Ishikawa (cell line): Measurements from ENCODE around the gene CD79B.

ENCODE experiments used
- CEBPB ChIP-seq: IDR thresholded peaks from 2 replicates; pipeline ENCODE4 v1.6.1; 2012
- CREB1 ChIP-seq: IDR thresholded peaks from 2 replicates; pipeline ENCODE4 v1.6.1; 2012; ENCODE audit warnings: low read depth
- EGR1 ChIP-seq: IDR thresholded peaks from 2 replicates; pipeline ENCODE4 v1.6.1; 2012
- EP300 ChIP-seq: IDR thresholded peaks from 2 replicates; pipeline ENCODE4 v1.6.1; 2012; ENCODE audit warnings: borderline replicate concordance
- FOXM1 ChIP-seq: IDR thresholded peaks from 2 replicates; pipeline ENCODE4 v1.6.1; 2012; ENCODE audit warnings: low read depth, borderline replicate concordance
- MAX ChIP-seq: IDR thresholded peaks from 2 replicates; pipeline ENCODE4 v1.6.1; 2012
- NFIC ChIP-seq: IDR thresholded peaks from 2 replicates; pipeline ENCODE4 v1.6.1; 2012
- RAD21 ChIP-seq: IDR thresholded peaks from 2 replicates; pipeline ENCODE4 v1.6.1; 2012; ENCODE audit warnings: low read depth
- REST ChIP-seq: IDR thresholded peaks from 2 replicates; pipeline ENCODE4 v1.6.1; 2012; ENCODE audit warnings: low read depth, mild to moderate bottlenecking
- TAF1 ChIP-seq: IDR thresholded peaks from 2 replicates; pipeline ENCODE4 v1.6.1; 2012; ENCODE audit warnings: low read depth, mild to moderate bottlenecking
- TCF12 ChIP-seq: IDR thresholded peaks from 2 replicates; pipeline ENCODE4 v1.6.1; 2012; ENCODE audit warnings: low read depth
- TEAD4 ChIP-seq: IDR thresholded peaks from 2 replicates; pipeline ENCODE4 v1.6.1; 2012
- USF1 ChIP-seq: IDR thresholded peaks from 2 replicates; pipeline ENCODE4 v1.6.1; 2012
- YY1 ChIP-seq: IDR thresholded peaks from 2 replicates; pipeline ENCODE4 v1.6.1; 2012; ENCODE audit warnings: low read depth
- ZBTB7A ChIP-seq: IDR thresholded peaks from 2 replicates; pipeline ENCODE4 v1.6.1; 2012; ENCODE audit warnings: low read depth

Gene CD79B

GRCh38 chr17:63956296-63956920, 24.3 kb upstream of the CD79B start:
- TF ChIP-seq EP300 (no peak), FOXM1 (no peak), REST (no peak), CEBPB (no peak), USF1 (no peak), RAD21 (no peak), TCF12 (no peak), ZBTB7A (no peak), EGR1 (no peak), NFIC (no peak)

- TF ChIP-seq RAD21 (no peak), TEAD4 (no peak), YY1 (no peak), EP300 (no peak), USF1 (no peak), TAF1 (no peak), MAX (no peak), FOXM1 (no peak)
Observed at GRCh38 chr17:63955791-63956190, 23.7 kb upstream of the CD79B start.

GRCh38 chr17:63955232-63955631, 23.1 kb upstream of the CD79B start:
- TF ChIP-seq USF1 (no peak), TEAD4 (no peak), TCF12 (no peak), YY1 (no peak), CEBPB (no peak), REST (no peak), TAF1 (no peak), FOXM1 (no peak), RAD21 (no peak)

GRCh38 chr17:63954402-63955063, 22.4 kb upstream of the CD79B start:
- TF ChIP-seq ZBTB7A, result no peak
- TF ChIP-seq FOXM1, result no peak

GRCh38 chr17:63950940-63951907, 19.1 kb upstream of the CD79B start:
- TF ChIP-seq RAD21 (peak; percentile 65), TCF12 (no peak)

GRCh38 chr17:63949576-63950250, 17.6 kb upstream of the CD79B start:
- no peak for TF ChIP-seq TCF12
- no peak for TF ChIP-seq MAX
- no peak for TF ChIP-seq EP300
- no peak for TF ChIP-seq YY1
- no peak for TF ChIP-seq NFIC
- no peak for TF ChIP-seq RAD21
- TF ChIP-seq ZBTB7A, result no peak
- no peak for TF ChIP-seq TAF1
- TF ChIP-seq TEAD4, result no peak
- TF ChIP-seq EGR1, result no peak
- TF ChIP-seq FOXM1, result no peak
- no peak for TF ChIP-seq REST
- TF ChIP-seq CREB1, result no peak
- no peak for TF ChIP-seq CEBPB
- no peak for TF ChIP-seq USF1
